A673 (cell line): ENCODE results near the gene TIFAB.

ENCODE experiments used
- EZH2 ChIP-seq: fragments of 200-600 bp; sonication (generic); IDR thresholded peaks from 2 replicates; pipeline ENCODE4 v1.6.1; 2017; ENCODE audit warnings: borderline replicate concordance, low read depth, mild to moderate bottlenecking, mixed read lengths, antibody characterized with exemption, low read length; ENCODE audit not compliant: poor library complexity, severe bottlenecking
- TF ChIP-seq, protein P1 (sequence below): fragments of 300-800, 200-600 bp; sonication (generic); conservative IDR thresholded peaks from 2 replicates; pipeline ENCODE4 v1.5.1; 2017; ENCODE audit warnings: low read depth, mild to moderate bottlenecking, antibody characterized with exemption, low read length, moderate library complexity, mixed read lengths

GRCh38 chr5:135490245-135491037 is 38.3 kb upstream of the TIFAB start:
- TF ChIP-seq, protein P1, sequence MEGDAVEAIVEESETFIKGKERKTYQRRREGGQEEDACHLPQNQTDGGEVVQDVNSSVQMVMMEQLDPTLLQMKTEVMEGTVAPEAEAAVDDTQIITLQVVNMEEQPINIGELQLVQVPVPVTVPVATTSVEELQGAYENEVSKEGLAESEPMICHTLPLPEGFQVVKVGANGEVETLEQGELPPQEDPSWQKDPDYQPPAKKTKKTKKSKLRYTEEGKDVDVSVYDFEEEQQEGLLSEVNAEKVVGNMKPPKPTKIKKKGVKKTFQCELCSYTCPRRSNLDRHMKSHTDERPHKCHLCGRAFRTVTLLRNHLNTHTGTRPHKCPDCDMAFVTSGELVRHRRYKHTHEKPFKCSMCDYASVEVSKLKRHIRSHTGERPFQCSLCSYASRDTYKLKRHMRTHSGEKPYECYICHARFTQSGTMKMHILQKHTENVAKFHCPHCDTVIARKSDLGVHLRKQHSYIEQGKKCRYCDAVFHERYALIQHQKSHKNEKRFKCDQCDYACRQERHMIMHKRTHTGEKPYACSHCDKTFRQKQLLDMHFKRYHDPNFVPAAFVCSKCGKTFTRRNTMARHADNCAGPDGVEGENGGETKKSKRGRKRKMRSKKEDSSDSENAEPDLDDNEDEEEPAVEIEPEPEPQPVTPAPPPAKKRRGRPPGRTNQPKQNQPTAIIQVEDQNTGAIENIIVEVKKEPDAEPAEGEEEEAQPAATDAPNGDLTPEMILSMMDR, result no peak
- TF ChIP-seq EZH2, result no peak
